GM21381 (cell line): Measurements from ENCODE around the gene TMCC1.
"Not testable (repeated sequence)": the region's sequence is repeated elsewhere in the genome, so short reads cannot be mapped to it uniquely, and the experiment has no call there.

Experiments
- ATAC-seq: cut with Tn5 transposase; IDR thresholded peaks from one replicate; pipeline ENCODE4 v1.9.1; 2021; ENCODE audit warnings: mild to moderate bottlenecking, moderate library complexity; ENCODE audit not compliant: unreplicated experiment

The TMCC1 gene

DNA sequence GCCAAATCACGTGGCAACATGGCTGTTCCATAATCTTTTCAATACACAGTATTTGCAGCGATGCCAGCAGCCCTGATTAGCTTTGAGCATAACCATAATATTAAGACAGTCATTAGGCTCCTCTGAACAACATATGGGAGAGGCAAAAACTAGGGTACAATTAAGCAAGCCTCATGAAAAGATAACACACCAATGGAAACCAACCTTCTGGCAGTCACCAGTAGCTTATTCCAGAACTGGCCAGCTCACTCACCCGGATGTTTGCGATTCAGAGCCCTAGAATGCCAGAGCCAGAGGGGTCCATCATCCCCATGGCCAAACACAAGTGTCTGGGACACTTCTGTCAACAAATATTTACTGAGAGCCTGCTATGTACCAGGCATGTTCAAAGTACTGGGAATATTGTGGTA, 238.2 kb downstream of the TMCC1 start:
- ATAC-seq = no peak

DNA sequence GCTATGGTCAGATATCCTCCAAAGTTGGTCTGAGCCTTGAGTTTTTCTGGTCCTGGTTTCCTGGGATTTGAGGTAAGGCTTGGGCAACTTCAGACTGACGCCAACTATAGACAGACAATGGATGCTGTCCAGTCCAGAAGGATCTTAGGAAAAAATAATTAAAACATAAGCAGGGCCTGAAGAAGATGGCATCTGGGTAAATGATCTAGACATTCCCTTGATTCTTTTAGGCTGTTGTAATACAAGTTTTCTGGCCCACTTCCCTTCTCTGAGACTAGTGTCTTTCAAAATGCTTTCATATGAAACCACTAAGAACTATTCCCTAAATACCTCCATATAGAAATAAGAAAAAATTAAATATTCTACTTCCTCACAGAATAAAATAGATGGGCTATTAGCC, 239.4 kb downstream of the TMCC1 start:
- no peak for ATAC-seq

DNA sequence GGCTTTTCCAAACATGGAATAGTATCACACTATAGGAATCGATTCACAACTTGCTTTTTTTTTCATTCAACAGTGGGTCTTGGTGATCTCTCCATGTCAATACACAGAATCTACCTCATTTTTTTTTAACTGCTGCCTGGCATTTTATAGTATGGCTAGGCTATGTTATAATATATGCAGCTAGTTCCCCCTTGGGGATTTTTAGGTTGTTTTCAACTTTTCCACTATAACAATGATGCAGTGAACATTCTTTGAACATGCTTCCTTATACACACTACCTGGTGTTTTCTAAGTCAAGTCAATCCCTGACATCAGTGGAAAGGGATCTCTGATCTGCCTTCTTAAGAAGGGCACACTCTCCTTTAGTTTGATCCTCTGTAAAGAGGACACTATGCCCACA, 240.5 kb downstream of the TMCC1 start:
- no peak for ATAC-seq

DNA sequence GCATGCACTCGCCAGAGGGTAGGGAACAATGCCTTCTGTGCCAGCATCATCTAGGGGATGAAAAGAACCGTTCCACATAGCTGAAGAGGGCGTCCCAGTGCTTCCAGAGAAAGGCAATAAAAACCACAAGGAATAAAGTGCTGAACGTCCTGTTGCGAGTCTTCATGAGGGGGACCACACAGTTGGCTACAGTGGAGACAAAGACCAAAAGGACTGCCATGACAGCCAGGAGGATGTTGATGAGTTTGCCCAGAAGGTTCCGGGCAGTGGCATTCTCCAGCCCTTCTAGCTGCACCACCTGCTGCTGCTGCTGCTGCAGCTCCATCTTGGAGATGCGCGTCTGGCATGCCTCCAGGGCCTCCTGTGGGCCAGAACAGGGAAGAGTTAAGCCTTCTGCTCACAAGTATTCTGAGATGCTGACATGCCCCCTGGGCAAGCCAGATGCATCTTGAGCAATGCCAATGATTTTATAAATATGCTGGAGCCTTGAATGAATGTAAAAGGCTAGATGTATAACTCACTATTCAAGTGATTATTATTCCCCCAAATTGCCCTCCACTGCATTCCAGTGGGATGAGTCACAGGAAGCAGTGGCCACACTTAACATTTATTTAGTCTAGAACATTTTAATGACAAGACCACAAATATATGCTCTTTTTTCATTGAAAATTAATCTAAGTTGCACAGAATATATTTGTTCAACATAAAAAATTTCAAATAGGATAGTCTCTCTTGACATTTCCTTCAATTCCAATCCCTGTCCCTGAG, 241.9 kb downstream of the TMCC1 start:
- ATAC-seq = no peak

DNA sequence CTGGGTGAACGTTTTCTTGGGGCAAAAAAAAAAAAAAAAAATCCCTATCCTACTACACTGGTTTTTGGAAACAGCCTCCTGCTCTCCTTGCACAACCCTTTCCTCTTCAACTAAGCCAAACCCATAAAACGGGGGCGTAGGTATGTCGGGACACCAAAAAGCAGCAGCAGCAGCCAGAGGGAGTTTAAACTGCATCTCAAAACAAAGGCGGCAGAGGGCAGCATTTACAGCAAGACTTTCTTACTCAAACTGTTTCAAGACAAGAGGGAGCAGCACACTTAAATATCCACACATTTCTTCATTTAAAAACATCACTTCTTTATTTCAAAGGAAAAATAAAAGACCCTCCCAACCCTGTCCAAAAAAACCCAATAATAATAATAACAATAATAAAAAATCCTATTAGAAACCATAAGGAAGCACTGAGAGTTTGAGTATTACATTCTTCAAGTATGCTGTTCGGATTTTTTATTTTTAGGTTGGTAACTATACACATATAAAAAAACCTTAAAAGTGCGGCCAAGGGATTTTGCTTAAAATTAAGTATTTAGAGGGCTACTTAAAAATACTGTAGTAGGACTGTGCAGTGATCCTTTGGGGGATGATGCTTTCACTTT, 243.1 kb downstream of the TMCC1 start:
- ATAC-seq = no peak

DNA sequence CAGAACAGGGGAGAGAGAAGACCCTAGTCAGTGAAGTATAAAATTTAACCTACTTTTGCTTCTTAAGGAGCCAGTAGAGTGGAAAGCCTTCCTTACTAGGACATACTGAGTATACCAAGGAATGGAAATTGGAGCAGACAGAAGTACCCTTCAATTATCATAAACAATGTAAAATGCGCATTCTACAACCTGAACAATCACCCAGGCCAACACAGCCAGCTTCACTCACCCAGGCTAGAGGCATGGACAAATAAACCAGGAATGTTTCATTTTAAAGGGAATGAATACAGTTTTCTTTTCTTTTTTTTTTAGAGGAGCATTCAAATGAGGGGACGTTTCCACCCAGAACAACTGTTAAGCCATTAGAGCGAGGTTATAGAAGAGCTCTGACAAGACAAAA, 245.1 kb downstream of the TMCC1 start:
- ATAC-seq = no peak

DNA sequence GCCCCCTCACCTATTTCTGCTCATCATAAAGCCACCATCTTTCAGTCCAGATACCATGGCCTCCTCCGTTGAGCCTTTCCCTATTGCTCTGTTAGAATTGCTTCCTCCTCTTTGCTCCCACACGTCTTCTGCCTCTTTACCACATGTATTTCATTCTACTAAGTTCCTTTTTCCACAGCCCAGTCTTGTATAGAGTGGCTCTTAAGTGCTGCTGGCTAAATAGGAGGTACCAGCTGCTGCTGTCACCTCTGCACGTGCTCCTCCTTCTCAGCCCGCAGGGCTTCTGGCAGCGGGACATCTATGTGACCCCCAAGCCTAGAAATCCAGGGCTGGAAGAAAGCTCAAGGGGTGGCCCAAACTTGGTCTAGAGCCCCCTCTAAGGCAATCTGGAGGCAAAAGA, 248.2 kb downstream of the TMCC1 start:
- ATAC-seq = no peak

DNA sequence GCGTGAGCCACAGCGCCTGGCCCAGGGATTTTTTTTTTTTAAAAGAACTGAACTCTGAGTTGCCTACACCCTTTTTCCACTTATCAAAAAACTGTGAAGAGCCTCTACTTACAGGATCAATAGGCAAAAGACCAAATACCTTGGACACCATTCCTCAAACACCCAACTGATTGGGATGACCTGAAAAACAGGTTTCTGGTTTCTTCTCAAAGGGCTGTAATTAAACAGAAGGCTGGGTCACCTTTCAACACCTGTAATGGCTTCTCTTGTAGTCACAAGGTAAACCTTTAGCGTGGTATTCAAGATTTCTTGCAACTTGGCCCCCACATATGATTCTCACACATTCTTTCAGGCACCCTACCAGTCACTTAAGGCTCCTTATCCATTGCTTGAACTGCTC, 248.7 kb downstream of the TMCC1 start:
- ATAC-seq = no peak

DNA sequence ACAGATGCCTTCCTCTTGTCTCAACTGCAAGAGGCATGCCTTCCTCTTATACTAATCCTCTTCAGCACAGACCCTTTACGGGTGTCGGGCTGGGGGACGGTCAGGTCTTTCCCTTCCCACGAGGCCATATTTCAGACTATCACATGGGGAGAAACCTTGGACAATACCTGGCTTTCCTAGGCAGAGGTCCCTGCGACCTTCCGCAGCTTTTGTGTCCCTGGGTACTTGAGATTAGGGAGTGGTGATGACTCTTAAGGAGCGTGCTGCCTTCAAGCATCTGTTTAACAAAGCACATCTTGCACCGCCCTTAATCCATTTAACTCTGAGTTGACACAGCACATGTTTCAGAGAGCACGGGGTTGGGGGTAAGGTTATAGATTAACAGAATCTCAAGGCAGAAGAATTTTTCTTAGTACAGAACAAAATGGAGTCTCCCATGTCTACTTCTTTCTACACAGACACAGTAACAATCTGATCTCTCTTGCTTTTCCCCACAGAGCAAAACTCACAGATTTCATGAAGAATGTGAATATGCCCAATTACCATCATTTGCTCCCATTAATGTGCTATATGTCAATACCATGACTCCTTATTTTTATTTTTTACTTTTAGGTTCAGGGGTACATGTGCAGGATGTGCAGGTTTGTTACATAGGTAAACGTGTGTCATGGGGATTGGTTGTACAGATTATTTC, 251.8 kb downstream of the TMCC1 start:
- ATAC-seq = not testable (repeated sequence)

DNA sequence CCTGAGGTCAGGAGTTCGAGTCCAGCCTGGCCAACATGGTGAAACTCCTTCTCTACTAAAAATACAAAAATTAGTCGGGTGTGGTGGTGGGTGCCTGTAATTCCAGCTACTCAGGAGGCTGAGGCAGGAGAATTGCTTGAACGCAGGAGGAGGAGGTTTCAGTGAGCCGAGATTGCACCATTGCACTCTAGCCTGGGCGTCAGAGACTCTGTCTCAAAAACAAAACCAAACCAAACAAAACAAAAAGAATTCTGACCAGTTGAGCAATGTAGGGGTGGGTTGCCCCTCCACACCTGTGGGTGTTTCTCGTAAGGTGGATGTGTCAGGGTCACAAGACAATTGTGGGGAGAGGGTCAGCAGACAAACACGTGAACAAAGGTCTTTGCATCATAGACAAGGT, 252.5 kb downstream of the TMCC1 start:
- not testable (repeated sequence) for ATAC-seq

DNA sequence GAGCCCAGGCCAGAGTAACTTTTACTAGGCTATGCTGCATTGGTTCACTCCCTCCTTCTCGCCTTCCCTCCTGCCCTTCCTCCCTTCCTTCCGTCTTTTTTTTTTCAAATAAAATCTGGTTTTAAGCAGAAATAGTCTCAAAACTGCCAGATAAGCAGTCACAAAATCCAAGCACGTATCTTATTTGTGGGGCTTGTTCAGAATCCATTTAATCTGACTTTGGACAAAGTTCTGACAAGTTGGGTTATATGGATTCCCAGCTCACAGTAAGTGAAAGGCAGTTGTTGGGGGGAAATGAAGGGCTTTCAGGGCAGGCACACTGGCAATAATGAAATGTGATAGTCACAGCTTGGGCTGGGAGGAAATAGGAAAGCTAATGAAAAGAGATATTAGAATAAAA, 255.0 kb downstream of the TMCC1 start:
- no peak for ATAC-seq

DNA sequence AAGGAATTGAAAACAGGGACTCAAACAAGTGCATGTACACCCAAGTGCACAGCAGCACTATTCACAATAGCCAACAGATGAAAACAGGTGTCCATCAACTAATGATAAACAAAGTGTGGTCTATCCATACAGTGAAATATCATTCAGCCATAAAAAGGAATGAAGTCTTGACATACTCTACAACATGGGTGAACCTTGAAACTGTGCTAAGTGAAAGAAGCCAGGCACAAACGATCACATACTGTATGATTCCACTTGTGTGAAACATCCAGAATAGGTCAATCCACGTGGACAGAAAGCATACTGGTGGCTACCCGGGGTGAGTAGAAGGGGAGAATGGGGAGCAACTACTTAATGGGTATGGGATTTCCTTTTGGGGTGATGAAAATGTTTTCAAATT, 257.4 kb downstream of the TMCC1 start:
- no peak for ATAC-seq

DNA sequence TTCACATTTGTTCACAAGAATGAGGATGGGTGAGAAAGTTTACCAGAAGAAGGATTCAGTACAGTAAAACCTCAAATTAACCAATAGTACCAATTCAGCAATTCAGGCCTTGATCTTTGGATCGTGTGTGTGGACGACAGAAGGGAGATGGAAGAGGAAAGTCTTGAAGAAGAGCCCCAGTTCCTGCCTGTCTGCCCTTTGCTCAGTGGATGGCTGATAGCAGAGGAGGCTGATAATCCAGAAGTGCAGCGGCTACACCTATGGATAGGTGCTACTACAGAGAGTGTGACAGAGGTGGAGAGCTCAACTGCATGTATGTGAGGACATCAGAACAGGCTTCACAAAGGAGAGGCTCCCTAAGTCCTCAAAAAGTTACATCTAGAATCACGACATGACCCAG, 257.9 kb downstream of the TMCC1 start:
- no peak for ATAC-seq

DNA sequence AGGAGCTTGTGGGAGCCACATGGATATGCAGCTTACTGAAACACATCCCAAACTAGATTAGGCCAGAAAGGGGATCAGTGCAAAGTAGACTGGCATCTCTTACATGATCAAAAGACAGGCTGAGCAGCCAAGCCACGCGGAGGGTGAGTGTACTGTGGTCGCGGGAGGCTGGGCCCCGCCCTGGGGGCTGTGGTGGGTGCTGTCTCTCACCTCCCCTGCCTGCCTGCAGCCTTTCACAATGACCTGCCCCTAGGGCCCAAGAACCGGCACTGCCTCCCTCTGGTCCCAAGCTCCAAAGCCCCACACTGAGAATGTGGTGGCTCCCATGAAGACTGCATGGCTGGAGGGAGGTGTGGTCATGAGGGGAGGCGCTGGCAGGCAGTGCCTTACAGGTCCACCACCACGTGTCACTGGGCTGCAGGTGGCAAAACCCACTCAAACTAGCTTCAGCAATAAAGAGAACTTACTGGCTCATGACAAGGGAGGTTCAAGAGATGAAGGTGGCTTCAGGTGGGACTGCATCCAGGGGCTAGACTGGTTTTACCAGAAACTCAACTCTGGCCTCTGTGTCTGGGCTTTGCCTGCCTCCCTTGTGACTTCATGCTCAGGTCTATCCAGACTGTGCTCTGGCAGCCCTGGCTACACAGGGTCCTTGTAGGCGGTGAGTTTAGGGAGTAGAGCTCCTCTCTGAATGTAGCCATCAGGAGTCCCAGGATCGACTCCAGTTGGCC, 259.6 kb downstream of the TMCC1 start:
- no peak for ATAC-seq

DNA sequence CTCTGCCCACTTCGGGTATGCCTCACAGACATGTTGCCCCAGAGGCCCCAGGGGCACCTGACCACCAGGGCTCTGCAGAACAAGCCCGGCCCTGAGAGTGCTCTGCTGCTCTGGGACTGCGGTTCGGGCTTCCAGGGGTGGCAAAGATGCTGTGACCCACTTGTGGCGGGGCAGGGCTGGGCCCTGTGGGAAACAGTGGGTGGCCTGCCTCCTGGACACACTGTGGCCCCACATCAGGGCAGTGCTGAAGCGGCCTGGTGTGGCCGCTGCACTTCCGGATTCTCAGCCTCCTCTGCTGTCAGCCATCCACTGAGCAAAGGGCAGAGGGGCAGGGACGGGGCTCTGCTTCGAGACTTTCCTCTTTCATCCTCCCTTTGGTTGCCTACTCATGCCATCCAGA, 260.5 kb downstream of the TMCC1 start:
- no peak for ATAC-seq

DNA sequence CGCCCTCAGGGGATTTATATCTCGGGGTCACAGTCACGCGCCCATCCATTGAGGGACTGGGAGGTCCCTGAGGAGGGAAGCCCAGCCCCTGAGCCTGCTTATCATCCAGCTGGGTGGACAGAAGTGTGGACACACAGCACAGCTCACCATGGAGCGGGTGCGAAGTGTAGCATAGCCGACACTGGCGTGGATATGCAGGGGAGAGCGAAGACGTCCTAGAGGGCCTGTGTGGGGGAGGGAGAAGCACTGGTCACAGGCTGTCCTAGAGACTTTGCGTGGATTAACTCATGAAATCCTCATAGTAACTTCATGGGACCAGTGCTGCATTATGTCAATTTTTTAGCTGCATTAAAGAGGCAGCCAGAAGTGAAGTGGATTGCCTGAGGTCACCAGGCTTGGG, 261.0 kb downstream of the TMCC1 start:
- no peak for ATAC-seq

DNA sequence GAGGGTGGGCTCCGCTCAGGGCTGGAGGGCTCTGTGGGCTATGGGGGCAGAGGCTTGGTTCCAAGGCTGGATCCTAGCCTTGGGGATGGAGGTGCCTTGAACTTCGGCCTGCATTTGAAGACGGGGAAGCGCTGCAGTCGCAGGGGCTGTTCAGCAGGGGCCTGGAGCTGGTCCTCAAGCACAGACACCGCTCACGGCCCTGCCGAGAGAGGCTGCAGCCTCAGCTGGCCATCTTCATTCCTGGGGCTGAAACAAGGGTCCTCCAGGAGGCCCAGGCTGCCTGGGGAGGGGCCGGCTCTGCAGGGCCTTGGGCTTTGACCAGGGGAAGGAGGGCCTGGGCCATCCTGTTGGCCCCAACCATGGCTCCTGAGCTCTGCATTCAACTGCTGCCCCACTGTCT, 261.5 kb downstream of the TMCC1 start:
- ATAC-seq = no peak

DNA sequence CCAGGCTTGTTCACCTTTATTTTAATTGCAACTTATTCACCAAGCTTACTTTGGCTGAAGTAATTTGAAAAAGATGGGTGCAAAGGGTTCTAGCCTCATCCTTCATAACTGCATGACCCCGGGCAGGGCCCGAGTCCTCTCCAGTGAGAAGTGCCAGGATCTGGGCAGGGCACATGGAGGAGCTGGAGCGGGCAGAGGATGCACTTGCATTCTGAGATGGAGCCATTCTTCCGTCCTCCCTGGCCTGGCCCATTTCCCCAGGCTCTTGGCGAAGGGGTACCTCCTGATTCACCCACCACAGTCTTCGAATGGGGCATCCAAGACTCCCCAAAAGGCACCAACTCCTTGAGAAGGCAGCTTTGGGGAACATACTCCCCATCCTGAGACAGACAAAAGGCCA, 264.5 kb downstream of the TMCC1 start:
- ATAC-seq = no peak

DNA sequence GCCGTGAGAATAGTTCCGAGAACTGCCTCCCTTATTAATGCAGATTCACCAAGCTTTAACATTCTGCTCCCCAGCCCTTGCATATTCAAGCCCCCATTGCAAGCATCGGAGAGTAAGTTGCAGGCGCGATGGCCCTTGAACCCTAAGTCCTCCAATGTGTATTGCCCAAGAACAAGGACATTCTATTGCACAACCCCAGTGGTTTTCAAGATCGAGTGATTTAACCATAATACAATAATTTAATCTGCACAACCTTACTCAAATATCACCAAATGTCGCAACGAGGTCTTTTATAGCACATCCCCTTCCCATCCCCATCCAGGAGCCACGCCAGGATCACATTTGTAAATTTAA, 265.4 kb downstream of the TMCC1 start:
- ATAC-seq = no peak

DNA sequence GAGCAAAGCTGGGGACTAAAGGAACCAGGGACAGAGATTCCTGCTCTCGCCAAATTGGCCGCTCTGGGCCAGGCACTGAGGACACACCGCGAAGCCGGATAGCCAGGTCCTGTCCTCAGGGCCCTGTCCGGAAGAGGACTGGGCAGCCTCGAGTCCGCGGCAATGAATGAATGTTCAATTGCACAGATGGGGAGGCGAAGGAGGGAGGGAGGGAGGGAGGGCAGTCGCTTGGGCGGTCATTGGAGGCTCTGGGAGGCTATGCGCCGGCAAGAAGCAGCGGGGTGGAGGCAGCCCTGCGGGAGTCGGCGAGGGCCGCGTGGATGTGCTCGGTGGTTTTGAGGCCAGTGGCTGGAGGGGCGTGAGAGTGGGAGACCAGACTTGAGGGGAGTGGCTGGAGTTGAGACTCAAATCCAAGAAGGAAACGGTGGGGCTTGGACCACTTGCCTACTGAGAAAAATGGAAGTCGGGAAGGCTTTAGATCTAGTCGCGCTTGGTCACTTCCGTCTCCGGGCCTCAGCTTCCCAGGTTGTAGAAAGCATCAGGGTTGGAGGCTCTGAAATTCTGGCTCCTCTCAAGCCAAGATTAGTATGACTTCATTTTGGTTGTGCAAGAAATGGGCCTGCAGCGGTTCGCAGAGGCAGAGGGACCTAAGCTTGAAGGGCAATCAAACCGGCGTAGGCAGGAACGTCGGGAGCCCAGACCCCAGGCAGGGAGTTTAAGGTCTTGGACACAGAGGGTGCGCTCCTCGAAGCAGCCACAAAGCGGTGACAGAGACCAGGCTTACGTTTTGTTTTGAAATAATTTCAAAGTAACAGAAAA, 266.0 kb downstream of the TMCC1 start:
- peak; percentile 47 for ATAC-seq
